Measurements from ENCODE around the gene ECSCR. TPM values are rescaled to one million over a fixed set of nuclear protein-coding genes. Genes with fewer than 3 reads are reported as not detected.

ECSCR gene
- total RNA-seq, 1 experiment from 2014 or later = not detected

DNA sequence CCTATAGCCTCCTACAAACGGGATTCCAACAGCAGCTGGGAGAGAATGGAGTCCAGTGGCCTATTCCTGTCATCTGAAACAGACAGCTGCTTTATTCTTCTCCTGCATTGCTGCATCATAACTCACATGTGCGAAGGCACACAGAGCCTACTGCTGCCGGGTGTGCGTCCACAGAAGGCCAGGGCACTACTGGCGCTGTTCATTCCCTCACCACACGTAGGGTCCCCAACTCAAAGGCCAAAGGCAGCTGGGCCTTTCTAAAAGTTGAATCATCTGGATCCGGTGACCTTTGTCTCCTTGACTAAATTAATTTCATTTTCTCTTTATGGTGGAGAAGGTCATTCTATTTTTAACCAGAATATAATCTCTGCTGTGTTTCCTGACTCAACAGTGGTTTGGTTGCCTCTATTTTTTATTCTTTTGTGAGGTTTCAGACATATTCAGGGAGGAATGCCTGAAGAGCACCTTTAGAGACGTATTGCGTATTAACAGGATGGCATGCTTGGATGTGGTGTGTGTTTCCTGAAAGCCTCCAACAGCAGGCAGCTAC is 47.9 kb downstream of the ECSCR start:
- Mint-ChIP-seq H3K4me3 (ENCODE audit: low read depth, unreplicated experiment) (no peak overlapping the region), H3K27me3 (ENCODE audit: unreplicated experiment) (peaks cover 22% of the 10 kb centered on the region), H3K9me3 (ENCODE audit: low read depth, unreplicated experiment) (no peaks in the 10 kb centered on the region), H3K36me3 (ENCODE audit: insufficient read depth, unreplicated experiment) (no peaks in the 10 kb centered on the region), H3K4me1 (ENCODE audit: low read depth, unreplicated experiment) (no peaks in the 10 kb centered on the region), H3K27ac (ENCODE audit: unreplicated experiment) (no peak overlapping the region)
- intact Hi-C loops (cut with micrococcal nuclease; ENCODE audit: unreplicated experiment) = no loop called here
- no TSS peak for BruUV-seq (replicated peaks)
- CTCF ChIA-PET = no interaction called here
- DNase-seq = no peak
- TF ChIP-seq, protein P1, sequence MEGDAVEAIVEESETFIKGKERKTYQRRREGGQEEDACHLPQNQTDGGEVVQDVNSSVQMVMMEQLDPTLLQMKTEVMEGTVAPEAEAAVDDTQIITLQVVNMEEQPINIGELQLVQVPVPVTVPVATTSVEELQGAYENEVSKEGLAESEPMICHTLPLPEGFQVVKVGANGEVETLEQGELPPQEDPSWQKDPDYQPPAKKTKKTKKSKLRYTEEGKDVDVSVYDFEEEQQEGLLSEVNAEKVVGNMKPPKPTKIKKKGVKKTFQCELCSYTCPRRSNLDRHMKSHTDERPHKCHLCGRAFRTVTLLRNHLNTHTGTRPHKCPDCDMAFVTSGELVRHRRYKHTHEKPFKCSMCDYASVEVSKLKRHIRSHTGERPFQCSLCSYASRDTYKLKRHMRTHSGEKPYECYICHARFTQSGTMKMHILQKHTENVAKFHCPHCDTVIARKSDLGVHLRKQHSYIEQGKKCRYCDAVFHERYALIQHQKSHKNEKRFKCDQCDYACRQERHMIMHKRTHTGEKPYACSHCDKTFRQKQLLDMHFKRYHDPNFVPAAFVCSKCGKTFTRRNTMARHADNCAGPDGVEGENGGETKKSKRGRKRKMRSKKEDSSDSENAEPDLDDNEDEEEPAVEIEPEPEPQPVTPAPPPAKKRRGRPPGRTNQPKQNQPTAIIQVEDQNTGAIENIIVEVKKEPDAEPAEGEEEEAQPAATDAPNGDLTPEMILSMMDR (IDR thresholded peaks at IDR 0.05; ENCODE audit: unreplicated experiment) = no peak

DNA sequence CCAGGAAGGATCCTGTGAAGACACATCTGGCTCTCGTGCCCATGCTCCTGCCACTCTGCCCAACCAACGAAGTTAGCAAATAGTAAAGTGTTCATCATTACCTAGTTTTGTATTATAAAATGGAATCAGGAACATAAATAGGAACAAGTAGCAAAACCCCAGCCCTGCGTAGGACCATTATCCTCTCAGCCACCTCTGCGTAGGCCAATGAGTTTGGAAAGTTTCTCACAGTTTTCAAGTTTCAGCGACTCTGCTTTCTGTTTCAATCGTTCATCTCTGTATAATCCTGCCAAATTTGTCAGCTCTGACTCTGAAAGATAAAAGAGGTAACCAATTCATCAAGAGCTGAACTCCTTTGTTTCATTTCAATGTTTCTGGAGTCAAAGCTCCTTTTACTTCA is 48.6 kb downstream of the ECSCR start:
- Mint-ChIP-seq H3K27ac (ENCODE audit: unreplicated experiment) (no peak overlapping the region), H3K9me3 (ENCODE audit: low read depth, unreplicated experiment) (no peaks in the 10 kb centered on the region), H3K4me1 (ENCODE audit: low read depth, unreplicated experiment) (no peaks in the 10 kb centered on the region), H3K27me3 (ENCODE audit: unreplicated experiment) (peaks cover 22% of the 10 kb centered on the region), H3K4me3 (ENCODE audit: low read depth, unreplicated experiment) (no peak overlapping the region), H3K36me3 (ENCODE audit: insufficient read depth, unreplicated experiment) (no peaks in the 10 kb centered on the region)
- TF ChIP-seq, protein P1 (IDR thresholded peaks at IDR 0.05; ENCODE audit: unreplicated experiment) = no peak
- no peak for DNase-seq
- CTCF ChIA-PET = no interaction called here
- no TSS peak for BruUV-seq (replicated peaks)
- intact Hi-C loops (cut with micrococcal nuclease; ENCODE audit: unreplicated experiment) = no loop called here

DNA sequence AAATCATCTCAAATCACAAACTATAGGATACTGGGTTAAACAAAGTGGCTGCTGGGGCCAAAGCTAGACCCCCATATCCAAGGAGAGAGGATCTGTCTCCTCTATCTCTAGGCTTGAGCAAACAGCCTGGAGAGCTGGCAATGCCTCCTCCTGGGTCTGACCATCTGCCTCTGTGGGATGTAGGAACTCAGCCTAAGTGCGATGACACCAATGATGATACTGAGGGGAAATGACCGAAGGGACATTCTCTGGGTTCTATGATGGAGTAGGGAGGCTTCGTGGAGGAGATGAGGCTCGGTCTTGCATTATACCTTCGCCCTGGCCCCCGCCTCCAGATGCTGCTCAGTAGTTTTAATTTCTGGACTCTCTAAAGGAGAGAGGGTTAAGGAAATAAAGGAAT is 49.4 kb downstream of the ECSCR start:
- no peak overlapping the region for H3K27ac Mint-ChIP-seq (ENCODE audit: unreplicated experiment)
- peaks cover 22% of the 10 kb centered on the region for H3K27me3 Mint-ChIP-seq (ENCODE audit: unreplicated experiment)
- no peaks in the 10 kb centered on the region for H3K4me1 Mint-ChIP-seq (ENCODE audit: low read depth, unreplicated experiment)
- no peak overlapping the region for H3K4me3 Mint-ChIP-seq (ENCODE audit: low read depth, unreplicated experiment)
- TF ChIP-seq, protein P1 (IDR thresholded peaks at IDR 0.05; ENCODE audit: unreplicated experiment) = no peak
- H3K36me3 Mint-ChIP-seq (ENCODE audit: insufficient read depth, unreplicated experiment) = no peaks in the 10 kb centered on the region
- no TSS peak for BruUV-seq (replicated peaks)
- no peaks in the 10 kb centered on the region for H3K9me3 Mint-ChIP-seq (ENCODE audit: low read depth, unreplicated experiment)
- CTCF ChIA-PET = no interaction called here
- DNase-seq = no peak
- intact Hi-C loops (cut with micrococcal nuclease; ENCODE audit: unreplicated experiment) = no loop called here

DNA sequence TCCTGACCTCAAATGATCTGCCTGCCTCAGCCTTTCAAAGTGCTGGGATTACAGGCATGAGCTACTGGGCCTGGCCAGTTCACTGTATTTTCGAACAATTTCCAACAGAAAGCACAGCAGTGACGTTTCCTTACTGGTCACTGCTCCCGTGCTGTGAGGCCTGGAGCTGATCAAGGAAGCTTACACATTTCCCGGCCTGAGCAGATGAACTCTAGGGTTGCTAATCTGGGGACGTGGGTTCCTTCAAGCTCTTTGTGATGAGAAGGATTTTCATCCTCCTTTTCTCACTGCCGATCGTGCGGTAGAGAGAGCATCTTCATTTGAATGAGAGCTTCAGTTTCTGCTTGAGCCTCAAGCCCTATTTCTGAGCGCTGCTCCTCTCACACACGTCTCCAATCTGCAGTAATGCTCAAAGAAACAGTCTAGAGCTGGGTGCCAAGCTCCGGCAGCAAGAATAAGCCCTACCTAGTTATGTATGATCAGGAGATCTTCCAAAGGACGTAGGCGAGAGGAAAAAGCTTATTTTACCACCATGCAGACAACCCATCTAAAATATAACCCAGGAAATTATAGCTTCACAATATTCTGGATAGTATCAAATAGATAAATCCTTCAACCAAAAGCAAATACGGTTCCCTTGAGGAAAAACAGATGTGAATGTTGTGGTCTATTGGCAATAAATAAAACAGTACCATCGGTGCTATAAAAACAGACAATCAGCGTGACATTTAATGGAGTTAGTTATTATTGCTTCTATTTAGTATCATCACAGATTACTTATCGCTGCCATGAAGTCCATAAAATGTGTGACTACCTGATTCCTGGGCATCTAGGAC is 51.3 kb downstream of the ECSCR start:
- H3K4me3 Mint-ChIP-seq (ENCODE audit: low read depth, unreplicated experiment) = no peak overlapping the region

More for the DNA sequence above, 51.3 kb downstream of the ECSCR start:
- no peak overlapping the region for H3K27ac Mint-ChIP-seq (ENCODE audit: unreplicated experiment)
- peaks cover 22% of the 10 kb centered on the region for H3K27me3 Mint-ChIP-seq (ENCODE audit: unreplicated experiment)
- TF ChIP-seq, protein P1 (IDR thresholded peaks at IDR 0.05; ENCODE audit: unreplicated experiment) = no peak
- CTCF ChIA-PET = interaction anchor here (0.6 to 1.6 kb wide), 3 partner anchors 65 to 237 kb away, joined by 4 read pairs; partner anchors contain the start of gene CXXC5
- no peaks in the 10 kb centered on the region for H3K36me3 Mint-ChIP-seq (ENCODE audit: insufficient read depth, unreplicated experiment)
- no peaks in the 10 kb centered on the region for H3K9me3 Mint-ChIP-seq (ENCODE audit: low read depth, unreplicated experiment)
- intact Hi-C loops (cut with micrococcal nuclease; ENCODE audit: unreplicated experiment) = no loop called here
- BruUV-seq (replicated peaks) = no TSS peak
- DNase-seq = no peak
- no peaks in the 10 kb centered on the region for H3K4me1 Mint-ChIP-seq (ENCODE audit: low read depth, unreplicated experiment)

All from Calu3 (cell line).